HCT116 (cell line): ENCODE measurements around the gene OLFML2B. TPM values are rescaled to one million over a fixed set of nuclear protein-coding genes. Genes with fewer than 3 reads are reported as not detected.

Source experiments
- ATAC-seq: fragments of 200-7000 bp; cut with Tn5 transposase; 2 replicates; pipeline ENCODE4 v1.9.1; 2020; ENCODE audit warnings: mild to moderate bottlenecking, moderate library complexity
- BruUV-seq: library from RNA; stranded (reverse); fragments of 400-500 nt; replicated peaks from 2 replicates; lab custom pipeline; 2021; lab: Mats Ljungman, UMichigan
- CTCF ChIA-PET: fragments of 300-600 bp; sonication (Branson Sonifier 250); formaldehyde crosslinking; loops from one replicate; lab custom pipeline; 2021; ENCODE audit warnings: antibody characterized with exemption; lab: Charles Lee
- POLR2A ChIA-PET: fragments of 300-600, 350-600 bp; sonication (Branson Sonifier 250); formaldehyde crosslinking; loops from one replicate; lab custom pipeline; 2021; ENCODE audit warnings: antibody characterized with exemption; lab: Charles Lee
- RAD21 ChIA-PET, 2 experiments: fragments of 300-600 bp; sonication (Branson Sonifier 250); formaldehyde crosslinking; loops; one replicate each; lab custom pipeline; 2023; ENCODE audit warnings: low total read pairs in 2 of 2; ENCODE audit not compliant: uncharacterized antibody in 2 of 2, unreplicated experiment in 2 of 2, low non-redundant PET in 1 of 2; lab: Charles Lee
- DNase-seq: peaks from one replicate; pipeline ENCODE4 v3.0.0-alpha.2; 2010; ENCODE audit warnings: low read depth, low spot score
- H2AFZ ChIP-seq: fragments of 200-600 bp; shearing (Covaris generic), sonication (generic); 2 replicates; pipeline ENCODE4 v1.6.1; 2017; ENCODE audit warnings: low read depth, mixed run types, mixed read lengths, antibody characterized with exemption, low read length; ENCODE audit not compliant: poor library complexity, severe bottlenecking
- H3K27ac ChIP-seq: 2 replicates; pipeline ENCODE4 v1.5.1; 2012; ENCODE audit warnings: low read depth, low read length
- H3K27me3 ChIP-seq: fragments of 200-600 bp; sonication (generic); 2 replicates; pipeline ENCODE4 v1.6.1; 2016; ENCODE audit warnings: mixed run types, low read length, mixed read lengths; ENCODE audit not compliant: insufficient read depth
- H3K36me3 ChIP-seq, 2 experiments: fragments of 200-500 bp in 1 of 2; fragments of 200-600 bp in 1 of 2; sonication (Bioruptor generic) in 1 of 2; sonication (generic) in 1 of 2; 2 replicates each; pipeline versions ENCODE4 v1.5.1 to v1.6.1; 2014 to 2016; ENCODE audit warnings: low read length in 2 of 2, inconsistent platforms in 1 of 2, mixed read lengths in 1 of 2, mixed run types in 1 of 2; ENCODE audit not compliant: insufficient read depth in 2 of 2, control insufficient read depth in 1 of 2
- H3K4me1 ChIP-seq, 2 experiments: fragments of 200-600 bp in 1 of 2; sonication (generic) in 1 of 2; 2 replicates each; pipeline versions ENCODE4 v1.5.1 to v1.6.1; 2012 to 2017; ENCODE audit warnings: low read length in 2 of 2, inconsistent platforms in 1 of 2, mild to moderate bottlenecking in 1 of 2, mixed read lengths in 1 of 2, mixed run types in 1 of 2, moderate library complexity in 1 of 2; ENCODE audit not compliant: insufficient read depth in 2 of 2, control insufficient read depth in 1 of 2
- H3K4me2 ChIP-seq: fragments of 200-600 bp; sonication (generic); 2 replicates; pipeline ENCODE4 v1.6.1; 2017; ENCODE audit warnings: mixed run types, low read length, mixed read lengths
- H3K4me3 ChIP-seq, 2 experiments: fragments of 200-600 bp in 1 of 2; sonication (generic) in 1 of 2; replicated peaks in 1 of 2; 2 replicates each; pipeline ENCODE4 v1.5.1; 2011 to 2016; ENCODE audit warnings: low read length in 2 of 2, control low read depth in 1 of 2, low read depth in 1 of 2, mild to moderate bottlenecking in 1 of 2, mixed read lengths in 1 of 2, mixed run types in 1 of 2
- H3K79me2 ChIP-seq: fragments of 200-600 bp; sonication (generic); 2 replicates; pipeline ENCODE4 v1.6.1; 2017; ENCODE audit warnings: mild to moderate bottlenecking, mixed run types, low read length, moderate library complexity, mixed read lengths; ENCODE audit not compliant: insufficient read depth
- H3K9ac ChIP-seq: fragments of 200-600 bp; sonication (generic); 2 replicates; pipeline ENCODE4 v1.6.1; 2016; ENCODE audit warnings: low read length, mixed read lengths
- H3K9me2 ChIP-seq: fragments of 200-600 bp; sonication (generic), shearing (Covaris generic); 2 replicates; pipeline ENCODE4 v1.6.1; 2017; ENCODE audit warnings: mixed run types, mild to moderate bottlenecking, moderate library complexity; ENCODE audit not compliant: insufficient read depth
- H3K9me3 ChIP-seq, 2 experiments: fragments of 200-500 bp in 1 of 2; fragments of 200-600 bp in 1 of 2; sonication (Bioruptor generic) in 1 of 2; sonication (generic) in 1 of 2; 2 replicates each; pipeline ENCODE4 v1.6.1; 2014 to 2017; ENCODE audit warnings: low read length in 2 of 2, mixed read lengths in 2 of 2, inconsistent platforms in 1 of 2, low read depth in 1 of 2, mild to moderate bottlenecking in 1 of 2, mixed run types in 1 of 2, moderate library complexity in 1 of 2; ENCODE audit not compliant: control insufficient read depth in 1 of 2, insufficient read depth in 1 of 2
- H4K20me1 ChIP-seq: fragments of 200-600 bp; sonication (generic), shearing (Covaris generic); 2 replicates; pipeline ENCODE4 v1.6.1; 2017; ENCODE audit warnings: mixed run types, mild to moderate bottlenecking, moderate library complexity; ENCODE audit not compliant: insufficient read depth
- CEBPB ChIP-seq: IDR thresholded peaks from 2 replicates; pipeline ENCODE4 v1.6.1; 2012; ENCODE audit warnings: low read depth
- EGR1 ChIP-seq: IDR thresholded peaks from 2 replicates; pipeline ENCODE4 v1.6.1; 2012; ENCODE audit warnings: low read depth
- EZH2phosphoT487 ChIP-seq: fragments of 200-600 bp; IDR thresholded peaks from 2 replicates; pipeline ENCODE4 v1.6.1; 2018; ENCODE audit warnings: antibody characterized with exemption, borderline replicate concordance
- REST ChIP-seq: IDR thresholded peaks from 2 replicates; pipeline ENCODE4 v1.6.1; 2012; ENCODE audit warnings: low read depth
- YY1 ChIP-seq: IDR thresholded peaks from 2 replicates; pipeline ENCODE4 v1.6.1; 2011; ENCODE audit warnings: low read length, low read depth, moderate library complexity, mild to moderate bottlenecking; ENCODE audit not compliant: insufficient replicate concordance; ENCODE audit errors: extremely low read depth
- ZNF274 ChIP-seq: fragments of 200-500 bp; sonication (Bioruptor generic); IDR thresholded peaks from 2 replicates; pipeline ENCODE4 v1.6.1; 2014; ENCODE audit warnings: mild to moderate bottlenecking, low read depth, low read length, inconsistent platforms
- intact Hi-C: fragments of 100-400 bp; cut with micrococcal nuclease; formaldehyde crosslinking; loops from 2 replicates; pipeline ENCODE4 v1.10.0; 2022
- total RNA-seq: library from RNA; stranded (reverse); gene quantifications from one replicate; pipeline ENCODE4 v1.2.1, GENCODE V29; 2021; ENCODE audit not compliant: unreplicated experiment
- TF ChIP-seq, protein P1 (sequence below): IDR thresholded peaks from 2 replicates; pipeline ENCODE4 v1.6.1; 2012
- TF ChIP-seq, protein P2 (sequence below), 3 experiments: fragments of 200-600 bp in 1 of 3; sonication (generic) in 1 of 3; IDR thresholded peaks in 2 of 3; conservative IDR thresholded peaks in 1 of 3; 2 replicates each; pipeline ENCODE4 v1.5.1; 2012 to 2017; ENCODE audit warnings: low read depth in 2 of 3, low read length in 2 of 3, antibody characterized with exemption in 1 of 3, borderline replicate concordance in 1 of 3, control low read depth in 1 of 3, mild to moderate bottlenecking in 1 of 3, mixed read lengths in 1 of 3, mixed run types in 1 of 3, moderate library complexity in 1 of 3; ENCODE audit not compliant: insufficient read depth in 1 of 3

Gene OLFML2B
- total RNA-seq, 1 experiment from 2014 or later = 1.3 TPM

- ChIA-PET CTCF (no interaction called here), POLR2A (no interaction called here), RAD21 (no interaction called here)
- peaks cover 0 to 8% of the 10 kb centered on the region in 2 experiments; a peak in 2 of 4 replicates for H3K9me3 ChIP-seq
- no peaks in the 10 kb centered on the region for H3K36me3 ChIP-seq
- no peaks in the 10 kb centered on the region for H3K79me2 ChIP-seq
- DNase-seq (no peak), ATAC-seq (no peak)
- H3K4me2 ChIP-seq = no peak overlapping the region
- no peak overlapping the region for H2AFZ ChIP-seq
- no peaks in the 10 kb centered on the region for H3K9me2 ChIP-seq
- no peak overlapping the region for H3K9ac ChIP-seq
- no TSS peak for BruUV-seq
- no peak overlapping the region for H3K27ac ChIP-seq
- H3K4me1 ChIP-seq = no peaks in the 10 kb centered on the region
- TF ChIP-seq, protein P1, sequence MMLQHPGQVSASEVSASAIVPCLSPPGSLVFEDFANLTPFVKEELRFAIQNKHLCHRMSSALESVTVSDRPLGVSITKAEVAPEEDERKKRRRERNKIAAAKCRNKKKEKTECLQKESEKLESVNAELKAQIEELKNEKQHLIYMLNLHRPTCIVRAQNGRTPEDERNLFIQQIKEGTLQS = no peak
- TF ChIP-seq REST (no peak), YY1 (no peak), EZH2phosphoT487 (no peak), CEBPB (no peak), EGR1 (no peak), ZNF274 (no peak)
- TF ChIP-seq, protein P2, sequence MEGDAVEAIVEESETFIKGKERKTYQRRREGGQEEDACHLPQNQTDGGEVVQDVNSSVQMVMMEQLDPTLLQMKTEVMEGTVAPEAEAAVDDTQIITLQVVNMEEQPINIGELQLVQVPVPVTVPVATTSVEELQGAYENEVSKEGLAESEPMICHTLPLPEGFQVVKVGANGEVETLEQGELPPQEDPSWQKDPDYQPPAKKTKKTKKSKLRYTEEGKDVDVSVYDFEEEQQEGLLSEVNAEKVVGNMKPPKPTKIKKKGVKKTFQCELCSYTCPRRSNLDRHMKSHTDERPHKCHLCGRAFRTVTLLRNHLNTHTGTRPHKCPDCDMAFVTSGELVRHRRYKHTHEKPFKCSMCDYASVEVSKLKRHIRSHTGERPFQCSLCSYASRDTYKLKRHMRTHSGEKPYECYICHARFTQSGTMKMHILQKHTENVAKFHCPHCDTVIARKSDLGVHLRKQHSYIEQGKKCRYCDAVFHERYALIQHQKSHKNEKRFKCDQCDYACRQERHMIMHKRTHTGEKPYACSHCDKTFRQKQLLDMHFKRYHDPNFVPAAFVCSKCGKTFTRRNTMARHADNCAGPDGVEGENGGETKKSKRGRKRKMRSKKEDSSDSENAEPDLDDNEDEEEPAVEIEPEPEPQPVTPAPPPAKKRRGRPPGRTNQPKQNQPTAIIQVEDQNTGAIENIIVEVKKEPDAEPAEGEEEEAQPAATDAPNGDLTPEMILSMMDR (IDR thresholded peaks at IDR 0.05 in 2 of 3, conservative IDR thresholded peaks at IDR 0.05 in 1 of 3; ENCODE audit: borderline replicate concordance in 1 of 3, insufficient read depth in 1 of 3, low read depth in 2 of 3, low read length in 2 of 3) = no peak
- H3K27me3 ChIP-seq = no peaks in the 10 kb centered on the region
- intact Hi-C loops = no loop called here
- H3K4me3 ChIP-seq = no peak overlapping the region
- H4K20me1 ChIP-seq = no peaks in the 10 kb centered on the region
Measured at GRCh38 chr1:161988413-161988812, 35.3 kb downstream of the OLFML2B start.
